GM19455 (cell line): ENCODE data around the gene PRKCG.

ENCODE experiments used
- ATAC-seq: cut with Tn5 transposase; IDR thresholded peaks from one replicate; pipeline ENCODE4 v1.9.1; 2021; ENCODE audit not compliant: unreplicated experiment

PRKCG gene

GRCh38 chr19:53898166-53898565, 16.2 kb downstream of the PRKCG start:
- no peak for ATAC-seq

- no peak for ATAC-seq
These were observed 16.8 kb downstream of the PRKCG start for GRCh38 chr19:53898636-53899341.

- no peak for ATAC-seq
These were observed 18.3 kb downstream of the PRKCG start for GRCh38 chr19:53900191-53900860.

DNA sequence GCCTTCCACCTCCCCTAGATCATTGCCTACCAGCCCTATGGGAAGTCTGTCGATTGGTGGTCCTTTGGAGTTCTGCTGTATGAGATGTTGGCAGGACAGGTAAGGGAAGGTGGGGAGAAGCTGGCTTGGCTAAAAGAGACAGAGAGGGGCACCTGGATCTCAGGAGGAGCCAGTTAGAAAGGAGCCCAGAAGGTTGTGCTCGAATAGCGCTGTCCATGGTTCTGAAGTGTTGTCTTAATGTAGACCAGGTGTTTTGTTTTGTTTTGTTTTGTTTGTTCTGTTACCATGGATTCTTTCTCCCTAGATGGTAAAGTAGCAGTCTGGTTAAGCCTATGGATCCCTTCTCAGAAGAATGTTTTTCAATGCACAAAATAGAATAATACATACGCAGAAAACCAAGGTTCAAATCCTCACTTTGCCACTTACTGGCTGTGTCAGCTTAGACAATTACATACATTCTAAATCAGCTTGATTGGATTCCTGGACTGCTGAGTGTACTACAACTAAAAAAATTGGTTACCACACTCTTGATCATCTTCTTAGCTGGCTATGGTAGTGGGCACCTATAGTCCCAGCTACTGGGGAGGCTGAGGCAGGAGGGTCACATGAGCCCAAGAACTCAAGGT, 21.2 kb downstream of the PRKCG start:
- no peak for ATAC-seq

DNA sequence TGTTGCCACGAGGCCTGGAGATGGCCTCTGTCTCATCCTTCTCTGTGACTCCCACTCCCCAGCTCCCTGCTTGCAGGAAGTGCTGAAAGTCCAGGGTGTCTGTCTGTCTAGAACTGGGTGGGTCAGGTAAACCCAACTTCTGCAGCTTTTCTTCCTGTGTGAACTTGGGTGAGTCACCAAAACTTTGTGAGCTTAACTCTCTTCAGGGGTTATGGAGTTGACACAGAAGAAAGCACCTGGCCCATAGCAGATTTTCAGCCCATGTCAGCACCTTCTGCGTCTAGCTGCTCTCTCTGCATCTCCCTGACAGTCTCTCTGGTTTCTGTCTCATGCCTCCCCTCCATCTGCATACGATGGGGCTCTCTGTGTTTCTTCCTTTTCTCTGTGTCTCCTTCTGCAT, 22.9 kb downstream of the PRKCG start:
- ATAC-seq: no peak

DNA sequence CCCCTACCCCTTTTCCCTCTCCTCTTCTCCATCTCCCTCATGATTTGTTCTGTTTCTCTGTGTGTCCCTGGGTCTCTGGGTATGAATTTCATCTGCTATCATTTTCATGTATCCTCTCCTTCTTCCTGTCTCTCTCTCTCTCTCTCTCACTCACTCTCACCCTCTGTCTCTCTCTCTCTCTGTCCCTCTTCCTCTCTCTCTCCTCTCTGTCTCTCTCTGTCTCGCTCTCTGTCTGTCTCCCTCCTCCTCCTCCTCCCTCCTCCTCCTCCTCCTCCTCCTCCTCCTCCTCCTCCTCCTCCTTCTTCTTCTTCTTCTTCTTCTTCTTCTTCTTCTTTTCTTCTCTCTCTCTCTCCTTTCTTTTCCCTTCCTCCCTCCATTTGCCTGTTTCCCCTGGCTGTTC, 23.8 kb downstream of the PRKCG start:
- ATAC-seq: no peak

- no peak for ATAC-seq
These were observed 24.5 kb downstream of the PRKCG start for GRCh38 chr19:53906211-53907192.

- no peak for ATAC-seq
These were observed 25.2 kb downstream of the PRKCG start for GRCh38 chr19:53907193-53907581.

- no peak for ATAC-seq
These were observed 25.7 kb downstream of the PRKCG start for GRCh38 chr19:53907690-53908089.

DNA sequence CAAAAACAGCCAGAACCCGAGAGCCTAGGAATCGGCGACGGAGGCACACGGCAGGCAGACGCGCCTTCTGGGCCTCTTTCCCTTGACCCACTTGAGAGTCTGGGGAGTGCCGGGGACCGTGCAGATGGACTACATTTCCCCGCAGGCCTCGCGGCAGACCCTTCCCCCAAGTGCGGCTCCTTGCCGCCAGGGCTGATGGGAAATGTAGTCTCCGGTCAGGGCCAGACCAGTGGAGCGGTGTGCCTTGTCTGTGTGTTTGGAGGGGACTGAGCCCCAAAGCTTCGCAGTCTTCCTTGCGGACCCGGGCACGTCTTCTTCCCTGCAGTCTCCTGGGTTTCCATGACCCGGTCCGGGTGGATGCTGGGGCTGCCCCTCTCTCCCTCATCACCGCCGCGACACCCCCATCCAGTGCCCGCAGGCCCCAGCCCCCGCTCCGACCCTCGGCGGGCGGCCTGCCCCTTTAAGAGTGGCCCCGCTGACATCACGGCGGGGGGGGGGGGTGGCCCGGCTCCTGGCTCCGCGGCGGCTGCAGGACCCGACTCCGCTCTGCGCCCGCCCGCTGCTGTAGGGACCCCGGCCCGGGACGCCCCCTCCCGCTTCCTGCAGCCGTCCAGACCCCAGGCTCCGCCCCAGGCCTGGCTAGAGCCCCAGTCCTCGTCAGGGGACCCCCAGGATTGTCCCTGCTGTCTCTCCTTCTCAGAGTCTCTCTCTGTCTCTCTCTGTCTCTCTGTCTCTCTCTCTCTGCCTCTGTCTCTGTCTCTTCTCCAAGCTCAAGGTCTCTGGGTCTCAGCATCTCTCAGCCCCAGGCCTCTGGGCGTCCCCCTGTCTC, 26.3 kb downstream of the PRKCG start:
- no peak for ATAC-seq

DNA sequence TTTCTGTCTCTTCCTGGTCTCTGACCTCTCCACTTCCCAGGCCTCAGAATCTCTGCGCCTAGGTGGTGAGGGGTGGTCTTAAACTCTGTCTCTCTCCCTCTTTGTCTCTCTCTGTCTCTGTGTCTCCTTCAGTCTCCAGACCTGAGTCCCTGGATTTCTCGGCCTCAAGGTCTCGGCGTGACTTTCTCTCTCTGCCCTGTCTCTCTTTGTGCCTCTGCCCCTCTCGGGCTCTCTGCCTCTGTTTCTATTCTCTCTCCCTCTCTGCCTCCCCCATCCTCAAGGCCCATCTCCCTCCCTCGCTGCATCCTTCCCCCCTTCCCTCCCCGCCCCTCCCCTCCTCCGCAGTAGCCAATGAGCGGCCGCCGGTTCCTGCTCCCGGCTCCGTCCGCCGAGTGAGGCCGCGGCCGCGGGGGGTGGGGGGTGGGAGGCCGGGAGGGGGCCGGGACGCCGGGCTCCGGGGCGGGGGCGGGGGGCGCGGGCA, 27.0 kb downstream of the PRKCG start, which contains the start of gene CACNG7:
Gene CACNG7 (plus strand): TSS at position 344 of the 481 bp plus-strand sequence. CDS start 3,554 bp downstream, outside the sequence.
- ATAC-seq: no peak

GRCh38 chr19:53909471-53910169, 27.6 kb downstream of the PRKCG start:
- ATAC-seq: no peak

DNA sequence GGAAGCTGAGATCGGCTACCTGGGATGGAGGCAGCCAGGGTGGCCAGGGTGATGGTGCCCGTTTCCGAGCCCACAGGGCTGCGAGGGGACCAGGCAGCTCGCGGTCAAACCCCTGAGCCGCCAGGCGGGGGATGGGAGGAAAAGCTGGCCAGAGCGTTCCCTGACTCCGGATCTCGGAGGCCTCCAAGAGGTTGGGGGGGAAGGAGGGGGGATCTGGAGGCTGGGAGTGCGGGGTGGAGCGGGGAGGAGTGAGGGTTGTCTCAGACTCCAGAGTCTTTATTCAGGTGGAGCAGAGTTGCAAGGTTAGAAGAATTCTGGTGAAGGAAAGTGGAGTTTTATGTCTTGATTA, 28.1 kb downstream of the PRKCG start:
- no peak for ATAC-seq

DNA sequence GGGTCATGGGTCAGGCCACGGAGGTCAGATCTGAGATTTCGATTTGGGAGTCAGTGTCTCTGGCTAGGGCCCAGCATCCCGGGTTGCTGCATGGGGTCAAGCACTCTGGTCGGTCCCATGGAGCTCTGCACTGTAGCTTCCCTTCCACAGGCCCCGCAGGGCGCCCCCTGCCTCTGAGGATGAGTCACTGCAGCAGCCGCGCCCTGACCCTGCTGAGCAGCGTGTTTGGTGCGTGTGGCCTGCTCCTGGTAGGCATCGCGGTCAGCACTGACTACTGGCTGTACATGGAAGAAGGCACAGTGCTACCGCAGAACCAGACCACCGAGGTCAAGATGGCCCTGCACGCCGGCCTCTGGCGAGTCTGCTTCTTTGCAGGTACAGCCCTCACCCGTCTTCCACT, 30.7 kb downstream of the PRKCG start:
- no peak for ATAC-seq

DNA sequence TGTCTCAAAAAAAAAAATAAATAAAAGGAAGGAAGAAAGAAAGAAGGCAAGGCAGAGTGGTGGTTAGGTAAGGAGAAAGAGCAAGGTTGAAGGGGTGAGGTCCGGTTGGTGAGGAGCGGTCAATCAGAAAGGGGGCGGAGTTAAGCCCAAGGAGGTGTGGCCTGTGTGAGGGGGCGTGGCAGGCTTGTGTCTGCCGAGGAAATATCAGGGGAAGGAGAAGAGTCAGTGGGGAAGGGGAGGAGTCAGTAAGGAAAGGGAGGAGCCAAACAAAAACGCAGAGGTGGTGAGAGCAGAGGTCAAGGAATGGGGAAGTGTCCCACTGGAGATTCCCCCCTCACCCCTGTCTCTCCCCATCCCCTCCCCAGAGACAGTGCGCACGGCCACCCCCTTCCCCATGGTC, 33.0 kb downstream of the PRKCG start:
- no peak for ATAC-seq

- ATAC-seq: no peak
These were observed 34.0 kb downstream of the PRKCG start for GRCh38 chr19:53916004-53916403.

DNA sequence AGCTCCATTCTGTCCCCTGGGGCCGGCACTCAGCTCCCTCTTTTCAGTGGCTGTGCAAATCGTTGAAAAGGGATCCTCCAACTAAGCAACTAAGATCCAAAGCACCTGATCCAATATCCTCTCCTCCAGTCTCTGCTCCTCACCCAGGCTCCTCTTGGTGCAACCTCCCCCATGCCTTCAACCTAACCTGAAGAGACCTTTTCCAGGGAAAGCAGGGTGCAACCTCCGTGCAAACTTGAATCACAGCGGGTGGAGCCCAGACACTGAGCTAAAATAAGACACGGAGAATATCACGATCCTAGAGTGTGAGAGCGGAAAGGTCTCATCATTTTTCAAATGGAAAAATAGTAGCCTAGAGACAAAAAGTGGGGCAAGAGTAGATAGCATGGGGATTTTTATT, 35.4 kb downstream of the PRKCG start:
- ATAC-seq: no peak

DNA sequence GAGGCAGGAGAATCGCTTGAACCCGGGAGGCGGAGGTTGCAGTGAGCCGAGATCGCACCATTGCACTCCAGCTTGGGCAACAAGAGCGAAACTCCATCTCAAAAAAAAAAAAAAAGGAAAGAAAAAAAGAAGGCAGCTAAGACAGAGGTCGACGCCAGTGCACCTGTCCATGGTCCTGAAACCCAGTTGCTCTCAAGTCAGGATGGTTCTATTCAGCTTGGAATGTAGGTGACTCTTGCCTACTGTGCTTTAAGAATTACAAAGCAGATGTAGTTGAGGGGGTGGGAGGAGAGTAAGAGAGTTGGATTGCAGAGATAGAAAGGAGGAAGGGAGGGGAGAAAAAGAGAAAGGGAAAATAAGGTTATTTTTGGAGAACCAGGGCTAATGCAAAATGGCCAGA, 45.7 kb downstream of the PRKCG start:
- ATAC-seq: no peak

DNA sequence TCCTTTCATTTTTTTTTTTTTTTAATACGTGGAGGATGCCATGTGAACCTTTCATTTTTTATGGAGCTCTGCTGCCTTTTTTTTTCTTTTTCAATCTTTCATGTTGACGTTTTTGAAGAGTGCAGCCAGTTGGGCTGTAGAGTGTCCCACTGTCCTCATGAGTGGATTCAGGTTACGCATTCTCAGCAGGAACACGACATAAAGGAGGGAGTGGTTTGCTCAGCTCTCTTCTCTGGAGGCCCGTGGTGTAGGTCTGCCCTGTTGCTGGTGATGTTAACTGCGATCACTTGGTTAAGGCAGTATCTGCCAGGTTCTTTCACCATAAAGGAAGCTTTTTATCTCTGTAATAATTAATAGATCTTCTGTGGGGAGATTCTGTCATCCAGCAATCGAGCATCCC, 54.0 kb downstream of the PRKCG start:
- no peak for ATAC-seq
